ENCODE data around the gene L1TD1.
A peak's percentile ranks its signal among the peaks of the same experiment; 100 is the strongest.
"Not testable (repeated sequence)": the region's sequence is repeated elsewhere in the genome, so short reads cannot be mapped to it uniquely, and the experiment has no call there.

L1TD1 gene
- long read RNA-seq, donor 1 = 0 reads
- long read RNA-seq, donor 2 = 0 reads
- long read RNA-seq, donor 3 = 0 reads
- long read RNA-seq, donor 4 = 0 reads
- long read RNA-seq, donor 5, partial matches to known transcripts = 0 of 1 reads
- long read RNA-seq, donor 5, other reads (novel, unspliced or antisense) = 0 of 1 reads
- long read RNA-seq, donor 6, partial matches to known transcripts = 72 of 72 reads
- long read RNA-seq, donor 6, other reads (novel, unspliced or antisense) = 0 of 72 reads
- long read RNA-seq, donor 7 = 0 reads
- long read RNA-seq, donor 8 = 0 reads

DNA sequence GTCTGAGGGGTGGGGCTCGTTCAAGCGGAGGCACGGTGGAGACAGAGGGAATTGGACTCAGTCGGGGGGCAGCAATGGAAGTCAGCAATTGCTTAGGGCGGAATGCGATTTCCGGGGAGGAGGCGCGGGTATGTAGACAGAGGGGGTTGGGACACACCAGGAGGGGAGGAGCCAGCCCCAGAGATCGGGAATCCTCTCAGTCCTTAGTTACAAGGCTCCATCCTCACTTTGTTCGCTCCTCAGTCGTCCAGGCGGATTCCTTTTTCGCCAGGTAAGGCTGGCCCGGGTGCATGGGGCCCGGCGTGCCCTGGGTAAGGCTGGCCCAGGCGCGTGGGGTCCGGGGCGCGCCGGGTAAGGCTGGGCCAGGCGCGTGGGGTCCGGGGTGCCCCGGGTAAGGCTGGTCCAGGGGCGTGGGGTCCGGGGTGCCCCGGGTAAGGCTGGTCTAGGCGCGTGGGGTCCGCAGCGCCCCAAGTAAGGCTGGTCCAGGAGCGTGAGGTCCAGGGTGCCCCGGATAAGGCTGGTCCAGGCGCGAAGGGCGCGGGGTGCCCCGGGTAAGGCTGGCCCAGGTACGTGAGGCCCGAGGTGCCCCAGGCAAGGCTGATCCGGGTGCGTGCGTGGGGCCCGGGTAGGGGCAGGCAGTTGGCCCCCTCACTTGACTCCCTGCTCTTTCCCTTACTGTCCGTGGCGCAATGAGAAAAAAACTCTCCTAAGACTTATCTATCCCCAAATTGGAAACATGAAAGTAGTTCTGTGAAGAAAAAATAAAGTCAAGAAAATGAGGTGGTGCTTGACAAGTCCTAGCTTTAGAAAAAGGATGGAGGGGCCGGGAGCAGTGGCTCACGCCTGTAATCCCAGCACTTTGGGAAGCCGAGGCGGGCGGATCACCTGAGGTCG, at the start of gene L1TD1:
TSS of gene L1TD1 (plus strand) at position 199 of the 894 bp plus-strand sequence. CDS start 11,780 bp downstream, outside the sequence.
- DNase-seq = peak; percentile 56

GRCh38 chr1:62159940-62160348, 34.7 kb upstream of the L1TD1 start:
- no peak for DNase-seq

GRCh38 chr1:62161711-62162110, 32.9 kb upstream of the L1TD1 start:
- no peak for DNase-seq

- DNase-seq = not testable (repeated sequence)
Observed at GRCh38 chr1:62170380-62170779, 24.3 kb upstream of the L1TD1 start.

GRCh38 chr1:62175568-62176179, 19.0 kb upstream of the L1TD1 start:
- DNase-seq = peak; percentile 43

DNA sequence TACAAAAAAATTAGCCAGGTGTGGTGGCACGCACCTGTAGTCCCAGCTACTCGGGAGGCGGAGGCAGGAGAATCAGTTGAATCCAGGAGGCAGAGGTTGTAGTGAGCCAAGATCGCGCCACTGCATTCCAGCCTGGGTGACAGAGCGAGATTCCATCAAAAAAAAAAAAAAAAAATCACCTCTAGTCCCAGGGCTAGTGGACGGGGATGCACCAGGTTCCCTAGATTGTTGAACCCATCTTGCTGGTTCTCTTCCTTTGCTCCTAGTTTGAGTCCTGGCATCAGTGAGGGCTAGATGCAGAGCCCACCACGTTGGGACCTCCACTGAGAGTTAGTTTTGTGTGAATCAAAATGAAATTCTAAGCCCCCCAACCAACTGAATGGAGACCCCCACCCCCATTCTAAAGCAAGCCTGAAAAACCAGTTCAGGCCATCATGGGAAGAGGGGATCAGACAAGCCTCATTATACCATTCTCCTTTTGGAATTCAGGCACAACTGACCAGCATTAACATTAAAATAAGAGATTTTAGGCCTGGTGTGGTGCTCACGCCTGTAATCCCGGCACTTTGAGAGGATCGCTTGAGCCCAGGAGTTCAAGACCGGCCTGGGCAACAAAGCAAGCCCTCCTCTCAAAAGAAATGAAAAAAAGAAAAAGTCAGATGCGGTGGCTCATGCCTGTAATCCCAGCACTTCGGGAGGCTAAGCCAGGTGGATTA, 17.9 kb upstream of the L1TD1 start:
- no peak for DNase-seq

DNA sequence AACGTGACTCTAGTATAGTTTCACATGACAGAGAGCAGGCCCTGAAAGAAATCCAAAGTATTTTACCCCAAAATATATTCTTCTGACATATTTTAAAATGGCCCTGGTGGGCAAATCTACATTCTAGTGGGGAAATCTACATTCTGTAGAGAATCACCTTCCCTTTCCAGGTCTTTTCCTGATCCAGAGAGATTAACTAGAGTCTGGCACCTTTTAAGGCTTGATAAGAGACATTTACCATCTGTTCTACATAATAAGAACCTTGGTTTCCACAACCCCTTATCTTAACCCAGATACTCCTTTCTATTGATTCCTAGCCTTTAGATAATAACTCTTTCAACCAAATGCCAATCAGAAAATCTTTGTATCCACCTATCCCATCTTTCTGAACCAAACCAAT, 17.0 kb upstream of the L1TD1 start:
- DNase-seq = no peak

GRCh38 chr1:62178372-62178771, 16.3 kb upstream of the L1TD1 start:
- no peak for DNase-seq

DNA sequence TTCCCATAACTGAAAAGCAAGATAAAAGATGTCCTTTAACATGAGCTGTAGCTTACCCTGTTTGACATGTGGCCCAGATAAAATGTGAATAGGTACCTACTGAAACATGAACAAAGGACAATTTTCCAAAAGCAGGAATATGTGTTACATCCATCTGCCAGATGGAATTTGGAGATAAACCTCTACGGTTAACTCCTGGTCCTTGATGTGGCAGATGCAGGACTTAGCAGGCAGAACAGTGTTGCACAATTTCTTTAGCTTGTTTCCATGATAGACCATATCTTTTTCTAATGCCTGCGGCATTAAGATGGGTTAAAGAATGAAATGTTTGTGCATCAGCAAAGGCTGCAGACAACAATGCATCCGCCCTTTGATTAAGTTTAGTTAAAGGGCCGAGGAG, 14.6 kb upstream of the L1TD1 start:
- not testable (repeated sequence) for DNase-seq

GRCh38 chr1:62180639-62181038, 14.0 kb upstream of the L1TD1 start:
- no peak for DNase-seq

GRCh38 chr1:62181532-62181931, 13.1 kb upstream of the L1TD1 start:
- no peak for DNase-seq

DNA sequence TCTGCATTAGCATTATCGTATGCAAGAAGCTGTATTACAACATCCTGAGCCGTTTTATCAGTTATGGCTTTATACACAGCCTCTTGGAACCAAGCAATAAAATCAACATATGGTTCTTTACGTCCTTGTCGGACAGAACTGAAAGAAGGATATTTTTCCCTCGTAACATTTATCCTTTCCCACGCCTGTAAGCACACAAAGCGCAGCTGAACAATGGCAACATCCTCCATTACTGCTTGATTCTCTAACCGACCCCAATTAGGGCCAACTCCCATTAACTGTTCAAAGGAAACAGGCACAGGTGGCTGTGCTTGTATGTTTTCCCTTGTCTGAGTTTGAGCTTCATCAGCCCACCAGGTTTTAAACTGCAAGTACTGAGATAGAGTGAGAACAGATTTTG, 12.5 kb upstream of the L1TD1 start:
- not testable (repeated sequence) for DNase-seq

DNA sequence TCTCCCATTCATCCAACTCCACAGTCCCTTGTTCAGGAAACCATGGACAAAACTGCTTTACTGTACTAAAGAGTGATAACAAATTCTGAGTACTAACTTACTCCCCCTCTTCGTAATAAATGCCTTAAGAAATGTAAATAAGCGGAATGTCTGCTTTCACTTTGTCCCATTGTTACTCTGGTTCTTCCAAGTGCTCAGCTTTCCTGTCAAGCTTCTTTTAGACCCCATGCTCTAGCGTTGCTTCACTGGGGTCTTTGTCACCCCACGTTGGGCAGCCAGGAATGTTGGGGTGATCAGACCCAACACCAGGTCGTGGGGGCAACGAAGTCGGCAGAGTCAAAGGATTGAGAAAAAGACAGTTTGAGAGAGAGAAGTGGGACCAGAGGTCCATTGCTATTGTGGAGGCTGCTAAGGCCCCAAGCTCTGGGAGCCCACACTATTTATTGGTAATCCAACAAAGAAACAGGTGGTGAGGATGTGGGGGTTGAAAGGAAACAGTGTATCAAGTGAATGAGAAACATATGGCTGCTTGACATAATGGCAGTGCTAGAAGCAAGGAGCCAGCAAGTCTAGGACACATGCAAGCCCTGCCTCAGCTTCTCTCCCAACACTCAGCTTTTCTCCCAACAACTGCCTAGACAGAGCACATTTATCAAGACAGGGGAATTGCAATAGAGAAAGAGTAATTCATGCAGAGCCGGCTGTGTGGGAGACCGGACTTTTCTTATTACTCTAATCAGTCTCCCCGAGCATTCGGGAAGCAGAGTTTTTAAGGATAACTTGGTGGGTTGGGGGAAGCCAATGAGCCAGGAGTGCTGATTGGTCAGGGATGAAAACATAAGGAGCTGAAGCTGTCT, 11.3 kb upstream of the L1TD1 start:
- DNase-seq = peak; percentile 29

DNA sequence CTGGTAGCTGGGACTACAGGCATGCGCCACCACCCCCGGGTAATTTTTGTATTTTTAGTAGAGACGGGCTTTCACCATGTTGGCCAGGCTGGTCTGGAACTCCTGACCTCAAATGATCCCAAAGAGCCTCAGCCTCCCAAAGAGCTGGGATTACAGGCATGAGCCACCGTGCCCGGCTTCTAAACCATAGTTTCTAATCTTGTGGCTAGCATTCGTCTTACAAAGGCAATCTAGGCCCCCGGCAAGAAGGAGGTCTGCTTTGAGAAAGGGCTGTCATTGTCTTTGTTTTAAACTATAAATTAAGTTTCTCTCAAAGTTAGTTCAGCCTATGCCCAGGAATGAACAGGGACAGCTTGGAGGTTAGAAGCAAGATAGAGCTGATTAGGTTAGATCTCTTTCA, 10.3 kb upstream of the L1TD1 start:
- DNase-seq = no peak

DNA sequence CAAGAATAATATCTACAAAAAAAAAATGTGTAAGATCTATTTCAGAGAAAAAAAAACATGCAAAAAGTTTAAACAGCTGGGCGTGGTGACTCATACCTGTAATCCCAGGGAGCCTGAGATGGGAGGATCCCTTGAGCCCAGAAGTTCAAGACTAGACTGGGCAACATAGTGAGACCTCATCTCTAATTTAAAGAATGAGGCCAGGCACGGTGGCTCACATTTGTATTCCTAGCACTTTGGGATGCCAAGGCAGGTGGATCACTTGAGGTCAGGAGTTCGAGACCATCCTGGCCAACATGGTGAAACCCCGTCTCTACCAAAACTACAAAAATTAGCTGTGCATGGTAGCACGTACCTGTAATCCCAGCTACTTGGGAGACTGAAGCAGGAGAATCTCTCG, 9.4 kb upstream of the L1TD1 start:
- not testable (repeated sequence) for DNase-seq

DNA sequence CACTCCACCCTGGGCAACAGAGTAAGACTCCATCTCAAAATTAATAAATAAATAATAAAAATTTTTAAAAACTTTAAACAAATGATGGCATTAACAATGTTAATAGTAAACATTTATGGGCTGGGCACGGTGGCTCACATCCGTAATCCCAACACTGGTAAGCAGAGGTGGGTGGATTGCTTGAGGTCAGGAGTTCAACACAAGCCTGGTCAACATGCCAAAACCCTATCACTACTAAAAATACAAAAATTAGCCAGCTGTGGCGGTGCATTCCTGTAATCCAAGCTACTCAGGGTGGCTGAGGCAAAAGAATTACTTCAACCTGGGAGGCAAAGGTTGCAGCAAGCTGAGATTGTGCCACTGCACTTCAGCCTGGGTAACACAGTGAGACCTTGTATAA, 9.0 kb upstream of the L1TD1 start:
- DNase-seq = no peak

- DNase-seq = no peak
Observed at GRCh38 chr1:62187548-62187947, 7.1 kb upstream of the L1TD1 start.

GRCh38 chr1:62188111-62188510, 6.5 kb upstream of the L1TD1 start:
- DNase-seq = no peak

DNA sequence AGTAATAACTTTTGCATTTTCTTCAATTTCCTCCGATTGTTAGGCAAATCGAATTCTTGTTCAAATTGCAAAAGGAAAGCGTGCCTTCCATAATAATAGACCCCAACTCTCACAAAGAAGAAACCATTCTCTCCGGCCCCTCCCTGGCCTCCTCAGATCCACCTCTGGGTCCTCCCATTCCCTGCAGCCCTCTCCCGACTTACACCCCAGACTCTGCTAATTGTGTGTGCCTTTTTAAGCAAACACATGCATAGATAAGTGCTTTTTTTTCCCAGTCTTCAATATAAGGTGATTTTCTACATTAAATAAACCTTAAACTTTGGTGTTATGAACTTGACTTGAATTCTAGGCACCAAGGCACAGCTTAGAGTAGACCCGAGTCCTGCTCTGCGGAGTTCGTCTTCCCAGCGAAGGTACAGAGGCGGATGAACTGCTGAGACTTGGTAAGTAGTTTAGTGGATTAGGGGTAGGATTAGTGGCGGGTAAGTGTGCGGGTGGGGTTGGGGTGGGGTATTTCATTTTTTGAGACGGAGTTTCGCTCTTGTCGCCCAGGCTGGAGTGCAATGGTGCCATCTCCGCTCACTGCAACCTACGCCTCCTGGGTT, 1.5 kb downstream of the L1TD1 start:
- DNase-seq = no peak

GRCh38 chr1:62198069-62198780, 3.6 kb downstream of the L1TD1 start:
- no peak for DNase-seq

DNA sequence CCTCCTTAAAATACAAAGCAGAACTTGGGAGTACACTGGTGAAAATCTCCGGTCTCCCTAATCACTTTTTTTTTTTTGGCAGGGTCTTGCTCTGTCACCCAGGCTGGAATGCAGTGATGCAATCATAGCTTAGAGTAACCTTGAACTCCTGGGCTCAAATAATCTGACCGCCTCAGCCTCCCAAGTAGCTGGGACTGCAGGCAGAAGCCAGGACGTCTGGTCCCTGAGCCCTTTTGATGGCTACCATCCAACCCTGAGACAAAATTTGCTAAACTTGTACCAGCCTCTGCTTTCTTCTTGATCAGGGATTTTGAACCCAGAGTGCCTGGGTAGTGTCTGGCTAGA, 4.1 kb downstream of the L1TD1 start:
- no peak for DNase-seq
